NOMO-1 treated with dmso at 0.1 percent for 144 hours (cell line): Measurements from ENCODE around the gene CDH4.

ENCODE experiments used
- DNase-seq: peaks from one replicate; lab custom pipeline; 2025; ENCODE audit not compliant: unreplicated experiment; lab: John Stamatoyannopoulos, UW

The CDH4 gene

GRCh38 chr20:61322151-61322865 is 70.2 kb downstream of the CDH4 start:
- no peak for DNase-seq

- no peak for DNase-seq
These were observed 72.8 kb downstream of the CDH4 start for GRCh38 chr20:61324906-61325305.

- no peak for DNase-seq
These were observed 73.7 kb downstream of the CDH4 start for GRCh38 chr20:61325718-61326117.

GRCh38 chr20:61328911-61329558 is 77.0 kb downstream of the CDH4 start:
- DNase-seq = no peak

- no peak for DNase-seq
These were observed 78.4 kb downstream of the CDH4 start for GRCh38 chr20:61330441-61330840.

- no peak for DNase-seq
These were observed 79.5 kb downstream of the CDH4 start for GRCh38 chr20:61331543-61331942.

GRCh38 chr20:61332016-61332975 is 80.2 kb downstream of the CDH4 start:
- no peak for DNase-seq

- no peak for DNase-seq
These were observed 81.5 kb downstream of the CDH4 start for GRCh38 chr20:61333484-61334108.

- DNase-seq = no peak
These were observed 88.1 kb downstream of the CDH4 start for GRCh38 chr20:61340157-61340556.

- no peak for DNase-seq
These were observed 89.5 kb downstream of the CDH4 start for GRCh38 chr20:61341605-61342004.

GRCh38 chr20:61343934-61344333 is 91.9 kb downstream of the CDH4 start:
- no peak for DNase-seq

- no peak for DNase-seq
These were observed 93.6 kb downstream of the CDH4 start for GRCh38 chr20:61345656-61346055.

- DNase-seq = no peak
These were observed 94.9 kb downstream of the CDH4 start for GRCh38 chr20:61346996-61347395.

- no peak for DNase-seq
These were observed 95.4 kb downstream of the CDH4 start for GRCh38 chr20:61347443-61347842.

- no peak for DNase-seq
These were observed 97.5 kb downstream of the CDH4 start for GRCh38 chr20:61349447-61350165.

GRCh38 chr20:61350500-61351250 is 98.6 kb downstream of the CDH4 start:
- DNase-seq = no peak

- no peak for DNase-seq
These were observed 100.5 kb downstream of the CDH4 start for GRCh38 chr20:61352346-61353260.

- no peak for DNase-seq
These were observed 101.4 kb downstream of the CDH4 start for GRCh38 chr20:61353261-61354000.
